OCI-LY3 (cell line): Measurements from ENCODE around the gene C20orf202.

Experiments used
- H2AFZ ChIP-seq: fragments of 200-600, 300-600 bp; shearing (Covaris generic); 2 replicates; pipeline ENCODE4 v1.6.0; 2014; ENCODE audit warnings: antibody characterized with exemption, low read depth, low read length
- H3K27ac ChIP-seq: fragments of 200-600, 300-600 bp; sonication (generic); 2 replicates; pipeline ENCODE4 v1.5.1; 2014; ENCODE audit warnings: mild to moderate bottlenecking, low read length, moderate library complexity, mixed read lengths
- H3K27me3 ChIP-seq: fragments of 200-600, 300-600 bp; sonication (generic); 2 replicates; pipeline ENCODE4 v1.6.1; 2014; ENCODE audit warnings: low read depth, low read length, mixed read lengths
- H3K36me3 ChIP-seq: fragments of 200-600, 300-600 bp; sonication (generic); replicated peaks from 2 replicates; pipeline ENCODE3; 2014; ENCODE audit warnings: low read depth, low read length, mixed read lengths
- H3K4me1 ChIP-seq: fragments of 300-600, 200-600 bp; sonication (generic); 2 replicates; pipeline ENCODE4 v1.6.1; 2014; ENCODE audit warnings: low read length, mixed read lengths
- H3K4me2 ChIP-seq: fragments of 200-600, 300-600 bp; sonication (generic); 2 replicates; pipeline ENCODE4 v1.6.1; 2014; ENCODE audit warnings: low read length, mixed read lengths
- H3K4me3 ChIP-seq: fragments of 300-600, 200-600 bp; sonication (generic); 2 replicates; pipeline ENCODE4 v1.5.1; 2014; ENCODE audit warnings: antibody characterized with exemption, mild to moderate bottlenecking, low read length, moderate library complexity
- H3K79me2 ChIP-seq: fragments of 300-600, 200-600 bp; shearing (Covaris generic); 2 replicates; pipeline ENCODE4 v1.6.1; 2014; ENCODE audit warnings: mild to moderate bottlenecking, low read length, mixed read lengths
- H3K9ac ChIP-seq: fragments of 300-600, 200-600 bp; shearing (Covaris generic); 2 replicates; pipeline ENCODE4 v1.6.0; 2014; ENCODE audit warnings: mild to moderate bottlenecking, low read length, moderate library complexity
- H3K9me3 ChIP-seq: fragments of 200-600, 300-600 bp; shearing (Covaris generic); 2 replicates; pipeline ENCODE4 v1.6.1; 2014; ENCODE audit warnings: low read length, mixed read lengths; ENCODE audit not compliant: insufficient read depth
- H4K20me1 ChIP-seq: fragments of 200-600, 300-600 bp; sonication (generic); 2 replicates; pipeline ENCODE4 v1.6.1; 2016; ENCODE audit warnings: low read length, mixed read lengths; ENCODE audit not compliant: insufficient read depth
- EZH2phosphoT487 ChIP-seq: fragments of 200-600 bp; shearing (Covaris generic); IDR thresholded peaks from 2 replicates; pipeline ENCODE4 v1.6.1; 2018; ENCODE audit warnings: antibody characterized with exemption, mixed run types, low read depth
- TF ChIP-seq, protein P1 (sequence below): fragments of 200-600, 300-600 bp; sonication (generic); IDR thresholded peaks from 2 replicates; pipeline ENCODE4 v1.5.1; 2014; ENCODE audit warnings: antibody characterized with exemption, low read length, low read depth

The C20orf202 gene

GRCh38 chr20:1160496-1160895, 42.8 kb upstream of the C20orf202 start:
- Histone ChIP-seq H4K20me1 (no peaks in the 10 kb centered on the region), H3K27me3 (no peaks in the 10 kb centered on the region), H3K4me3 (no peak overlapping the region), H3K79me2 (no peaks in the 10 kb centered on the region), H3K27ac (no peak overlapping the region), H3K4me2 (no peak overlapping the region), H3K9ac (no peak overlapping the region), H2AFZ (no peak overlapping the region), H3K9me3 (no peaks in the 10 kb centered on the region), H3K4me1 (no peaks in the 10 kb centered on the region), H3K36me3 (peaks cover 35% of the 10 kb centered on the region)
- no peak for TF ChIP-seq EZH2phosphoT487
- TF ChIP-seq, protein P1, sequence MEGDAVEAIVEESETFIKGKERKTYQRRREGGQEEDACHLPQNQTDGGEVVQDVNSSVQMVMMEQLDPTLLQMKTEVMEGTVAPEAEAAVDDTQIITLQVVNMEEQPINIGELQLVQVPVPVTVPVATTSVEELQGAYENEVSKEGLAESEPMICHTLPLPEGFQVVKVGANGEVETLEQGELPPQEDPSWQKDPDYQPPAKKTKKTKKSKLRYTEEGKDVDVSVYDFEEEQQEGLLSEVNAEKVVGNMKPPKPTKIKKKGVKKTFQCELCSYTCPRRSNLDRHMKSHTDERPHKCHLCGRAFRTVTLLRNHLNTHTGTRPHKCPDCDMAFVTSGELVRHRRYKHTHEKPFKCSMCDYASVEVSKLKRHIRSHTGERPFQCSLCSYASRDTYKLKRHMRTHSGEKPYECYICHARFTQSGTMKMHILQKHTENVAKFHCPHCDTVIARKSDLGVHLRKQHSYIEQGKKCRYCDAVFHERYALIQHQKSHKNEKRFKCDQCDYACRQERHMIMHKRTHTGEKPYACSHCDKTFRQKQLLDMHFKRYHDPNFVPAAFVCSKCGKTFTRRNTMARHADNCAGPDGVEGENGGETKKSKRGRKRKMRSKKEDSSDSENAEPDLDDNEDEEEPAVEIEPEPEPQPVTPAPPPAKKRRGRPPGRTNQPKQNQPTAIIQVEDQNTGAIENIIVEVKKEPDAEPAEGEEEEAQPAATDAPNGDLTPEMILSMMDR, result no peak

- H3K9me3 ChIP-seq, result no peaks in the 10 kb centered on the region
- no peak overlapping the region for H2AFZ ChIP-seq
- H3K9ac ChIP-seq, result no peak overlapping the region
- peaks cover 35% of the 10 kb centered on the region for H3K36me3 ChIP-seq
- H3K27ac ChIP-seq, result no peak overlapping the region
- no peaks in the 10 kb centered on the region for H4K20me1 ChIP-seq
- no peaks in the 10 kb centered on the region for H3K79me2 ChIP-seq
- TF ChIP-seq EZH2phosphoT487, result no peak
- TF ChIP-seq, protein P1, result no peak
- no peaks in the 10 kb centered on the region for H3K27me3 ChIP-seq
- no peak overlapping the region for H3K4me3 ChIP-seq
- H3K4me1 ChIP-seq, result no peaks in the 10 kb centered on the region
- no peak overlapping the region for H3K4me2 ChIP-seq
These were observed 42.3 kb upstream of the C20orf202 start for GRCh38 chr20:1160991-1161390.

GRCh38 chr20:1163105-1163504, 40.1 kb upstream of the C20orf202 start:
- TF ChIP-seq EZH2phosphoT487, result no peak
- TF ChIP-seq, protein P1, result no peak
- no peaks in the 10 kb centered on the region for H3K27me3 ChIP-seq
- no peak overlapping the region for H2AFZ ChIP-seq
- H3K4me2 ChIP-seq, result no peak overlapping the region
- no peaks in the 10 kb centered on the region for H3K4me1 ChIP-seq
- no peak overlapping the region for H3K27ac ChIP-seq
- H4K20me1 ChIP-seq, result no peaks in the 10 kb centered on the region
- no peak overlapping the region for H3K4me3 ChIP-seq
- no peaks in the 10 kb centered on the region for H3K9me3 ChIP-seq
- peaks cover 53% of the 10 kb centered on the region for H3K36me3 ChIP-seq
- no peaks in the 10 kb centered on the region for H3K79me2 ChIP-seq
- H3K9ac ChIP-seq, result no peak overlapping the region

DNA sequence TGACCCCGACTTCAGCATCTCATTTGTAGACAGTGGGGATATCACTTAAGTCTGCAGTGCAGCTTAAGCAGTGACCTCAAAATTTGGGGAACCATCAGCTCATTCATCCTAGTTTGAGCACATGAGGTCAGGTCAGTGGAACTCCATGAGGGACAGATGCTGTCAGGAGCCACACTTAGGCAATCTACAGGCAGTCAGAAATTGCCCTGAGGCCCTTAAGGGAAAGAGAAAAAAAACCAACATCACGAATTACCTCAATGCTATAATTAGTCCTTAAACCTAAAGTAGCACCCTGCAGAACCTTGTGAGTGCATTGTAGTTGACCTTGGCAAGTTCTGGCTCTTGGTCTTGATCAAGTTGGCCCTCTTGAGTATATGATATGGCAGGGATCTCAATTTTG, 39.6 kb upstream of the C20orf202 start:
- Histone ChIP-seq H3K4me2 (no peak overlapping the region), H4K20me1 (no peaks in the 10 kb centered on the region), H3K27ac (no peak overlapping the region), H2AFZ (no peak overlapping the region), H3K4me3 (no peak overlapping the region), H3K9ac (no peak overlapping the region), H3K4me1 (no peaks in the 10 kb centered on the region), H3K27me3 (no peaks in the 10 kb centered on the region), H3K36me3 (peaks cover 58% of the 10 kb centered on the region), H3K9me3 (no peaks in the 10 kb centered on the region), H3K79me2 (no peaks in the 10 kb centered on the region)
- TF ChIP-seq EZH2phosphoT487, result no peak
- TF ChIP-seq, protein P1, result no peak
